ENCODE measurements around the gene AGXT2. TPM values are rescaled to one million over a fixed set of nuclear protein-coding genes. Genes with fewer than 3 reads are reported as not detected.
"Not testable (repeated sequence)": the region's sequence is repeated elsewhere in the genome, so short reads cannot be mapped to it uniquely, and the experiment has no call there.

The AGXT2 gene
- total RNA-seq, 6 donors from 2014 or later = not detected

DNA sequence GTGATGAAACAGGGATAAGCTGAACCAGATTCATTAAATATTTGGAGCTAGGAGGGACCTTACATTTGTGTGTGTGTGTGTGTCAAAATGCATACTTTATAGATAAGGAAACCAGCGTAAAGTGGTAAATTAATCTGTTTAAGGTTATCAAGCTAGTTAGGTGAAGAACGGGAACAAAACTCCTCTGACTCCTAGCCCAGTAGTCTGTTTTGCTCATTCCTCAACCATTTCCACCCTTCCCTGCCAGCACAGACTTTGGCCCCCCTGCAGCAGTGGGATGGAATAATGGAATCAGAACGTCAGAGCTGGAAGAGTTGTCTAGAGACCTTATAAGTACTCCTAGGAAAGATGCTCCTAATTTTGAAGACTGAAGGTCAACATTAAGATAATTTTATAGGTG, 6.5 kb downstream of the AGXT2 start:
- Histone ChIP-seq H3K27ac (no peak overlapping the region), H3K36me3 (no peaks in the 10 kb centered on the region), H3K4me1 (peaks cover 0 to 6% (median 2%) of the 10 kb centered on the region in 4 donors), H3K27me3 (no peaks in the 10 kb centered on the region), H3K4me3 (no peak overlapping the region), H3K9me3 (no peaks in the 10 kb centered on the region)
- DNase-seq (no peak), ATAC-seq (ENCODE audit: low FRiP score in 2 of 2) (no peak)
- WGBS, 2 donors = 63 to 65% methylated on average over 3 of the region's 3 CpGs
- TF ChIP-seq POLR2AphosphoS5 (IDR thresholded peaks at IDR 0.05) = no peak
- TF ChIP-seq, protein P1, sequence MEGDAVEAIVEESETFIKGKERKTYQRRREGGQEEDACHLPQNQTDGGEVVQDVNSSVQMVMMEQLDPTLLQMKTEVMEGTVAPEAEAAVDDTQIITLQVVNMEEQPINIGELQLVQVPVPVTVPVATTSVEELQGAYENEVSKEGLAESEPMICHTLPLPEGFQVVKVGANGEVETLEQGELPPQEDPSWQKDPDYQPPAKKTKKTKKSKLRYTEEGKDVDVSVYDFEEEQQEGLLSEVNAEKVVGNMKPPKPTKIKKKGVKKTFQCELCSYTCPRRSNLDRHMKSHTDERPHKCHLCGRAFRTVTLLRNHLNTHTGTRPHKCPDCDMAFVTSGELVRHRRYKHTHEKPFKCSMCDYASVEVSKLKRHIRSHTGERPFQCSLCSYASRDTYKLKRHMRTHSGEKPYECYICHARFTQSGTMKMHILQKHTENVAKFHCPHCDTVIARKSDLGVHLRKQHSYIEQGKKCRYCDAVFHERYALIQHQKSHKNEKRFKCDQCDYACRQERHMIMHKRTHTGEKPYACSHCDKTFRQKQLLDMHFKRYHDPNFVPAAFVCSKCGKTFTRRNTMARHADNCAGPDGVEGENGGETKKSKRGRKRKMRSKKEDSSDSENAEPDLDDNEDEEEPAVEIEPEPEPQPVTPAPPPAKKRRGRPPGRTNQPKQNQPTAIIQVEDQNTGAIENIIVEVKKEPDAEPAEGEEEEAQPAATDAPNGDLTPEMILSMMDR (IDR thresholded peaks at IDR 0.05) = no peak
- TF ChIP-seq EP300 (IDR thresholded peaks at IDR 0.05) = no peak
- no peak for TF ChIP-seq POLR2A (IDR thresholded peaks at IDR 0.05)

DNA sequence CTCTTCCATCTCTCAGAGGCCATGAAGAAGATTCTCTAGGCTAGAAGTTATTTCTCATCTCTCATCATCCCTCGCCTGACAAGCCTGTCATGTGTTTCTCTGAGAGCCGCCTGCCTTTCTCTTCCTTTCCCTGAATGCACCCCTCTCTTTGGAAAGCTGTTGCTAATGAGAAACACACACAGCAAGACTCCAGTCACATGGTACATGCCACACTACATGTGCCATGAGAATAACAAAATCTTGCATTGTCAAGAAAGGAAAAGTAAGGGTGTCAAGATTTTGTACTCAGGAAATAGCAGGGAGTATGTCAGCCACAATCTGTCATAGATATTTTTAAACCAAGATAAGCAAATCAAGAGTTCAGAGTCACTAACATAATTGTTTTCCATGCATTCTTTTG, 8.9 kb downstream of the AGXT2 start:
- TF ChIP-seq, protein P1 (IDR thresholded peaks at IDR 0.05) = no peak
- TF ChIP-seq POLR2A (IDR thresholded peaks at IDR 0.05) = no peak
- no peak for TF ChIP-seq POLR2AphosphoS5 (IDR thresholded peaks at IDR 0.05)
- TF ChIP-seq EP300 (IDR thresholded peaks at IDR 0.05) = no peak
- DNase-seq = no peak
- peaks cover 0 to 6% (median 2%) of the 10 kb centered on the region in 4 donors for H3K4me1 ChIP-seq
- H3K27ac ChIP-seq = no peak overlapping the region
- H3K4me3 ChIP-seq = no peak overlapping the region
- H3K36me3 ChIP-seq = no peaks in the 10 kb centered on the region
- no peaks in the 10 kb centered on the region for H3K9me3 ChIP-seq
- H3K27me3 ChIP-seq = no peaks in the 10 kb centered on the region
- 70 to 82% methylated on average over 2 of the region's 2 CpGs for WGBS, 2 donors
- ATAC-seq (ENCODE audit: low FRiP score in 2 of 2) = no peak

DNA sequence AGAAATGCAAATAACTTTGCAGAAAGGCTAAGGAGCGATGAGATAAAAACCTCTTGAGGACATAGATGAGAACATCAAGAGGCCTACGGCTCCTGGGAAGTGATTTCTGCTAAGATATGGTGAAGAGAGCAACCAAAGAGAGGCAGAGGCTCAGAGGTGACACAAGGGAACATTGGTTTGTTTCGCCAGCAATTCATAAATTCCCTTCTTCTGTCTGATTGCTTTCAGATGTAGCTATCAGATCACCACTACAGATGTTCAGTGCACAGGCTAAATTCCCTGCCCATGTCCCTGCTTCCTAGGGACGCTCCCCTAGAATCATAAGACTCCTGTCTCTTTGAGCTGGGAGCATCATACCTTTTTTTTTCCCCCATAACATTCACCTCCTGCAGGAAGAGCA, 11.2 kb downstream of the AGXT2 start:
- TF ChIP-seq EP300 (IDR thresholded peaks at IDR 0.05) (no peak), POLR2AphosphoS5 (IDR thresholded peaks at IDR 0.05) (no peak), POLR2A (IDR thresholded peaks at IDR 0.05) (no peak)
- TF ChIP-seq, protein P1 (IDR thresholded peaks at IDR 0.05) = no peak
- 72 to 74% methylated on average over 4 of the region's 4 CpGs for WGBS, 2 donors

DNA sequence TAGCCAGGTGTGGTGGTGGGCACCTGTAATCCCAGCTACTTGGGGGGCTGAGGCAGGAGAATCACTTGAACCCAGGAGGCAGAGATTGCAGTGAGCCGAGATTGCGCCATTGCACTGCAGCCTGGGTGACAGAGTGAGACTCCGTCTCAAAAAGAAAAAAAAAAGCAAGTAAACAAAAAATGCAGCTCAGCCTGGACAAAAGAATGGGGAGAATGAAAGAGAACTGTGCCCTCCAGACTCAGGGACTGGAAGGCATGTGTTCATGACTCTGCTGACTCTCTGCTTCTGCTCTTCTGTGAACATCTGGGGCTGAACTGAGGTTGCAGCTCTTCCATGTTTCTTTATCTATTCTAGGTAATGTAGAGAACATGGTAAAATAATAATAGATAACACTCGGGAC, 11.8 kb downstream of the AGXT2 start:
- not testable (repeated sequence) for H3K4me1 ChIP-seq; DNase-seq; H3K9me3 ChIP-seq; H3K36me3 ChIP-seq; H3K4me3 ChIP-seq; H3K27ac ChIP-seq; H3K27me3 ChIP-seq; ATAC-seq (ENCODE audit: low FRiP score in 2 of 2)
- 73 to 75% methylated on average over 4 of the region's 4 CpGs for WGBS, 2 donors

More for the DNA sequence above, 11.2 kb downstream of the AGXT2 start:
- ATAC-seq (ENCODE audit: low FRiP score in 2 of 2) (no peak), DNase-seq (no peak)
- Histone ChIP-seq H3K4me3 (no peak overlapping the region), H3K27me3 (no peaks in the 10 kb centered on the region), H3K36me3 (no peaks in the 10 kb centered on the region), H3K27ac (no peak overlapping the region), H3K4me1 (peaks cover 0 to 6% (median 2%) of the 10 kb centered on the region in 4 donors), H3K9me3 (no peaks in the 10 kb centered on the region)

DNA sequence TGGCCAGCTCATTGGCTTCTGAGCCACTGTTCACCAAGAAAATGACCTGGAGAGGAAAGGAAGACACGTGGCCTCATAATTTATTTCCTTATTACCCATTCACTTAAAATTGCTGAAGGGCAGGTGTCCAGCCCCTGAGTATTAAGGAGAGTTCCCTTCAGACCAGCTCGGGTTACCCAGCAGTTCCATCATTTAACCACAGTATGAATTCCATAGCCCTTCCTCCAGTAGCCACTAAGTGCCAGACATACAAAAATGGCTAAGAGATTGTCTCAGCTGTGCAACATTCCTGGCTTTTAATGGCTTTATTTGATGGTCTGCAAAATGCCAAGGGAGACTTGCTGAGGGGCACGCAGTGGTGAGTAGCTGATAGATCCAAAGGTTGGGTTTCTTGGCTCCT, 12.5 kb downstream of the AGXT2 start:
- no peak for DNase-seq
- Histone ChIP-seq H3K27ac (no peak overlapping the region), H3K27me3 (no peaks in the 10 kb centered on the region), H3K36me3 (no peaks in the 10 kb centered on the region), H3K9me3 (no peaks in the 10 kb centered on the region), H3K4me1 (peaks cover 0 to 6% (median 2%) of the 10 kb centered on the region in 4 donors), H3K4me3 (no peak overlapping the region)
- ATAC-seq (ENCODE audit: low FRiP score in 2 of 2) = no peak
- 75 to 89% methylated on average over 3 of the region's 3 CpGs for WGBS, 2 donors
- no peak for TF ChIP-seq POLR2A (IDR thresholded peaks at IDR 0.05)
- TF ChIP-seq EP300 (IDR thresholded peaks at IDR 0.05) = no peak
- TF ChIP-seq, protein P1 (IDR thresholded peaks at IDR 0.05) = no peak
- no peak for TF ChIP-seq POLR2AphosphoS5 (IDR thresholded peaks at IDR 0.05)
